HG02870 (cell line): ENCODE measurements around the gene FAM222A.

Experiments
- ATAC-seq: cut with Tn5 transposase; IDR thresholded peaks from one replicate; pipeline ENCODE4 v1.9.1; 2021; ENCODE audit warnings: mild to moderate bottlenecking, moderate library complexity; ENCODE audit not compliant: unreplicated experiment

The FAM222A gene

GRCh38 chr12:109817627-109818231, 104.1 kb downstream of the FAM222A start:
- no peak for ATAC-seq

GRCh38 chr12:109818253-109818652, 104.6 kb downstream of the FAM222A start:
- ATAC-seq, result no peak

DNA sequence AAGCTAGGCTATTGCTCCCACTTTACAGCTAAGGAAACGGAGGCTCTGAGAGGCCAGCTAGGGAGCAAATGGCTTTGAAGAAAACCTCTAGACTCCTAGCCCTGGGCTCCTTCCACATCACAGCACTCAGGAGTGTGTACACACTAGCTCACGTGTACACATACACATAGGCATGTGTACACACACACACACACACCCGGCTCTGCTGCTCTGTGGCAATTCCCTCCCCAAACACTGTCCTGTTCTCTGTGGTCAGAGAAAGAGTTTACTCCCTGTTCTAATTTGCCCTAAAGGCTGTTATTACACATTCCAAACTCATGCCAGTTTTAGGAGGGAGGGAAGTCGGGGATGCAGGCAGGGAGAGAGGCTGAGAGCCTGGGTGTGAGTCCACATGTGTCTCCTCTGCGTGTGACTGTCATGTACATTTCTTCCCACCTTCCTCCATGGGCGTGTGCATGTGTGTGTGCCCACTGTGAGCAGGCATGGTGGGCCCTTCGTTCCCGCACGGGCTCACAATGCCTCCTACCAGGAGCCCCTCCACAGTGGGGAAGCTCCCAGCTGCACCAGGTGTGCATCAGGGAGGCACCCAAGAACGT, 105.4 kb downstream of the FAM222A start:
- ATAC-seq, result no peak
